Activated CD8-positive, alpha-beta memory T cell treated with anti-CD3 and anti-CD28 coated beads, Interleukin-2, amount 50 U/mL, for 24 hours (primary cell): Measurements from ENCODE around the gene ORAI3.

Experiments
- DNase-seq: peaks from one replicate; pipeline ENCODE4 v3.0.0-alpha.2; 2020; ENCODE audit errors: extremely low read depth

The ORAI3 gene

DNA sequence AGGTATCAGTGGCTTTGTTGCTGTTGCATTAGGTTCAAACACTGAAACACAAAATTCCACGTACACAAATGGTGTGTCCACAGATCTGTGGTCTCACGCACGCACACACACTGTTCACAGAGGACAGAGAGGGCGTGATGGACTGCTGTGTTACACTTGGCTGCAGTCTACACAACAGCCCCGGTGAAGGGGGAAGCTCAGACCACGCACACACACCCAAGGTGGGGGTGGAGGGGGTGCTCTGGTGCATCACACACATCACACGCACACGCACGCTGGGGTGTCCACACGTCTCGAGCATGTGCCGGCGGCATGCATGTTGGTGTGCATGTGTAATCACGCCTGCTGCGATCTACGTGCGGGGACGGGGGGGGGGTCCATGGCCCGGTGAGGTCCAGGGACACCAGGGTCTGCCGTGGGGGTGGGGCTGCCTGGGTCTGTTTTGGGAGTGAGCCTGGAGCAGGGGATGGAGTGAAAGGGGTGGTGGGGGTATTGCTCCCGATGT lies 43.5 kb downstream of the ORAI3 start:
- DNase-seq = no peak

DNA sequence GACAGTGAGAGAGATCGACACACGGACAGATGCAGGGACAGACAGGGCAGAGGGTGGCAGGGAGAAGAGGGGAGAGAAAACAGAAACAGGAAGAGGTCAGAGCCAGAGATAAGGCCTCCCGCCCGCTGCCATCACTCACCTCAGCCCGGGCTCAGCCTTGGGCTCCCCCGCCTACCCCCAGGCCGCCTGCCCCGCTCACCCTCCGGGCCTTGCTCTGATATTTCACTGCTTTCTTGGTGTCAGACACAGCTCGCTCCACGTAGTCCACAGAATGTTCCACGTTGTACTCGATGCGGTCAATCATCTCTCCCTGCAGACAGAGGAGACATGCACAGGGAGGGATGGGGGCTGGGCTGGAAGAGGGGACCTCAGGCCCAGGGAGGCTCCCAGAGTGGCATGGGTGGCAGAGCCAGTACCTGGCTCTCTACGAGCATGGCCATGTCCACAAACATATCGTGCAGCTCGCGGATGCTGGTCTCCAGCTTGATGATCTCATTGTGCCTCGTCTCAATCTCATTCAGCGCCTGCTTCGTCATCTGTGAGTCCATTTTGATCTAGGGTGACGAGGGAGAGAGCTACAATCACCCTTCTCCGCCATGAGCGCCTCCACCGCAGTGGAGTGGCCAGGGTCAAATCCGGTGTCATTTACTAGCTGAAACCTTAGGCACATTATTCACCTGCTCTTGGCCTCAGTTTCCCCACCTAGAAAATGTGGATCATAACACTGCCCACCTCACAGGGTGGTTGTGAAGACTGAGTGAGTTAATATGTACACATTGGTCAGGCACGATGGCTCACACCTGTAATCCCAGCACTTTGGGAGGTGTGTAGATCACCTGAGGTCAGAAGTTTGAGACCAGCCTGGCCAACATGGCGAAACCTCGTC lies 44.3 kb downstream of the ORAI3 start:
- DNase-seq = no peak

- no peak for DNase-seq
Observed at GRCh38 chr16:30995927-30996323, 47.1 kb downstream of the ORAI3 start.

- no peak for DNase-seq
Observed at GRCh38 chr16:30996324-30996984, 47.6 kb downstream of the ORAI3 start.

DNA sequence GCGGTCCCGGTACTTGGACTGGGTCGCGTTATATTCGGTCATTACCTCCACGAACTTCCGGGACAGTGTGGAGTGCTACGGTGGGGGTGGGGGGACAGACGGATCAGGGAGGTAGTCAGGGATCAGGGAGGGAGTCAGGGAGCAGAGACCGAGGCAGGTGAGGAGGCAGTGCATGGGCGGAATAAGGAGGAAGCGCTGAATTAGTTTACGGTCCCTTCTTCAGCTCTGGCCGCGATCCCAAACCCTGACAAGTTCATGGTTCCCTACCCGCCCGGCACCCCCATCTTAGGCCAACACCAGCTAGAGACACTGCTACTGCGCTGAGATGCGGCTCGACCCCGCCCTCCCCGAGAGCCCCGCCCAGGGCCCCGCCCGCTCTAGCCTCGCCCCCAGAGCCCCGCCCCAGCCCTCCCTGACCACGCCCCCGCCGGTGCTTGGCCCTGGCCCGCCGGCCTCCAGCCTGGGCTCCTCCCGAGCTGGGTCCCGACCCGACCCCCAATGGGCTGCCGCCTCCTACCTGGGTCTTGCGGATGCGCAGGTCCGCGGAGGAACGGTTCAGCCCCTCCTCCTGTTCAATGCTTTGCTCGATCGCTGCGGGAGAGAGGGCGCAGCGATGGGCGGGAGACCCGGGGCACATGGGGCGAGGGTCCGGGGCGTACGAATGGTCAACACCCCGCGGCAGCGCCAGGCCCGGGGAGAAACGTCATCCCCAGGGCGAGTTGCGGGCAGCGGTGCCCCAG lies 48.3 kb downstream of the ORAI3 start:
- peak; percentile 53 for DNase-seq

DNA sequence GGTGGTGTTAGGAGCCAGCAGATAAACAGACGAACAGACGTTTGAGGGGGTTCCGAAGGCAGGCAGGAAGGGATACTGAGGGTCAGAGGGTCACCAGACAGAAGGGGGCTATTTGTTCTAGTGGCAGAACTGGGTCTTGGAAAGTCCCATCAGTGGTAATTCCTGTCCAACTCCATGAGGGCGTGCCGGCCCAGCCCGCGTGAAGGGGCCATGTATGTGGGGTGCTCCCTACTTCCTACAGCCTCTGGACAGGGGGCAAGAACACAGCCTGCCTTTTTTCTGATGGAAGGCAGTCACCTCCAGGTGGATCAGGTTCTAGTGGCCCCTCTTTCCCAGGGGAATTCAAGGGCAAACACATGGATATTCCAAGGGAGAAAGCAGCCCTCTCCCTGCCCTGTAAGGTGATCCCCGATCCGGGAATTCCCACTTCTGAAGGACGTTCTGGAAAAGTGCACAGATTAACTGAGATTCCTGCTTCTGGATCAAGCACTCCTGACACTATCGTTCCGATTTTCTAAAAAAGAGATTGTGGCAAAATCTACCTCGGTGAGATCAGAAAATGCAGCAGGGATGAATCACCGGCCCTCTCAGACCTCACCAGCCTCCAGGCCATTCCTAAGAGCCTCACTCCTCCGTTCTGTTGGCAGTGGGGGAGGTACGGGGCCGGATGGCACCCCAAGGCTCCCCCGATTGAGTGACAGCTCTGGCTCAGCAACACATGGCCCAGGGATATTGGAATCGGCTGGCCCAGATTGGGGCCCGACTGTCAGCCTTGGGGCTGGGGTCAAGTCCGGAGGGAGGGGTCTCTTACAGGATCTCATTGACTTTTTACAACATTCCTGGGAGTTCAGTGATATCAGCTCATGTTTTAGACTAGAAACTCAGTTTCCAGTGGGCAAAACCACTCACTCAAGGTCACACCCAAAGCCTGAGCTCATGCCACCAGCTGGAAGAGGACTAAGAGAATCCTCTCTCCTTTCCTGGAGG lies 49.1 kb downstream of the ORAI3 start:
- no peak for DNase-seq

GRCh38 chr16:30998852-30999761 lies 50.2 kb downstream of the ORAI3 start:
- no peak for DNase-seq

DNA sequence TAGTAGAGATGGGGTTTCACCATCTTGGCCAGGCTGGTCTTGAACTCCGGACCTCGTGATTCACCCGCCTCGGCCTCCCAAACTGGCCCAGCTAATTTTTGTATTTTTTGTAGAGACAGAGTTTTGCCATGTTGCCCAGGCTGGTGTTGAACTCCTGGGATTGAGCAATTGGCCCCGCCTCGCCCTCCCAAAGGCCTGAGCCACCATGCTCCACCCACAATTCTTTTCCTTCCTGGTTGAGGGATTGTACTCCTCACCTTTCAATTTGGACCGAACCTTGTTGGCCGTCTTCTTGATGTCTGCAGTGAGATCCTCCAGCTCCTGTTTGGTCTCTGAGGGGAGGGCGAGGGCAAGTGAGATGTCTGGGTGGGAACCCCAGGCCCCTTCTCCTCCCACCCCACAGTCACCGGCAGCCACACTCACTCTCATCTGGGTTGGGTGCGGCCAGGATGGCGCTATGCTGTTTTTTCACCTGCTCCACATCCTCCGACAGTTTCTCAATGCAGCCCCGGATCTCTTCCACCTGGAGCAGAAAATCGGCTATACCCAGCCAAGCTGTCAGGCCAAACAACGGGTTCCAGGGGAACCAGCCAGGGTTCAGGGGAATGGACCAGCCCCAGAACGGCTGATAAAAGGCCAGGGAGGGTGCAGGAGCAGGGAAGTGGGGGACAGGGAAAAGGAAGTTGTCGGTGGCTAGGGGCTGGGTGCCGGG lies 52.0 kb downstream of the ORAI3 start:
- no peak for DNase-seq

DNA sequence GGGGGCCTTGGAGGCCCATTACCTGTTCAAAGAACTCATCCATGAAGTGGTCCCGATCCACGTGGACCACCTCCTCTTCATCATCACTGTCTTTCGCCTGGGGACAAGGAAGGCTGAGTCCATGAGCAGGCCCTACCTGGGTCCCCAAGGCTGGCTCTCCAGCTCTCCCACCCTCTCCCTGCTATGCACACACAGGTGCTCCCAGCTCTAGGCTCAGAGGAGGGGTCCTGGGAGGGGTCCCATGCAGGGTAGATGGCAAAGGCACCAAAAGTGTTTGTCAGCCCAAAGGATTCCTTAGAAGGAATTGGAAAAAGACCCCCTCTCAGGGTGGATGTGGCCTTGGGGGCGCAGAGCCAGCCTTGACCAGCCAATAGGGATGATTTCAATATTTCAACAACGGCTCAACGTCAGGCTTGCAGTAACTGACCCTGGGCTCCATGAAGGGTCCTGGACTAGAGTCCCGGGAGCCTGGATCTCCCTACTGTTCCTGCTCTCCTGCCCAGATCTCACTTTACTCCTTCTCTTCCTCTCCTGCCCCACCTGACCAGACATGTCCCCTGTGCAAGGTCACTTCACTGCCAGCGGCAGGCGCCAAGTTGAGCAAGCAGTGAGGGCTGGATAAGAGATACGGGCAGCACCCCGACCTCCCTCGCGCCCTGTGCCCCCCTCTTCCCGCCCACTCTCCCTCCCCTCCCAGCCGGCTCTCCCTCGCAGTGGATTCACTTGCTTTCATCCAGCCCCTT lies 52.8 kb downstream of the ORAI3 start:
- DNase-seq = no peak

DNA sequence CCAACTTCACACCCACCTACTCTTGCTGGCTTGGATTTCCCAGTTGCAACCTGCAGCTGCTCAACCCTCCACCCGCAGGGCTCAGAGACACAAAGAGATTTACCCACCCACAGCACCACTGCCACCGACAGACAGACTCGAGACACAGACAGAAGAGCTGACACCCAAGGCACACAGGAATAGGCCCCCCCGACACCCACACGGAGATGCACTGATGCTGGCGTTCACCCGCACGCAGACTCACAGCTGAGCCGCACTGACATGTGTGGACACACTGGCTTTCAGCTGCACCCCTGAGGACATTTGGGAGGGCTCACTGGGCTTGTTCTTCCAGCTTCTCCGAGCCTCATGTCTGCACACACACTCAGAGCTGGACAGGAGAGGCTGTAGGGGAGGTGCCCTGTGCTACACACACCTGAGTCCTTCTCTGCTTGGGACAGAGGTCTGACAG lies 53.4 kb downstream of the ORAI3 start:
- DNase-seq = no peak

DNA sequence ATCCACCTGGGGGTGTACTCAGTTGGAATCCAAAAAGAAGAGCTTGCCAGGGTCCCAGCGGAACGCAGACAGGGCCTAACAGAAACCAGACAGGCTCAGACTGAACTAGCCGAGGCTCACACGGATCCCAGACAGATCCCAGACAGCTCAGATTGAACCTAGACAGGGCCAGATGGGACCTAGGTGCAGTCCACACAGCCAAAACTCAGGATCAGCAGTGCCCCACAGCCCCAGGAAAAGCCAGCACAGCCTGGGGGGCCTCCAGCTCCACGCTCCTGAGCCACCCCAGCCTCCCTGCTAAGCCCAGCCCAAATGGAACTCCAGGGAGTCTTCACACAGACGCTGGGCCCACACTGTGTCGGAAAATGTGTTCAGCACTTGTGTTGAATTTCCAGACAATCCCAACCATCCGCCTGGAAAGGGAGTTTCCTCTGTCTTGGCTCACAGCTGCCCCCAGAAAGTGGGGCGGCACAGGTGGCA lies 54.0 kb downstream of the ORAI3 start:
- DNase-seq = no peak

DNA sequence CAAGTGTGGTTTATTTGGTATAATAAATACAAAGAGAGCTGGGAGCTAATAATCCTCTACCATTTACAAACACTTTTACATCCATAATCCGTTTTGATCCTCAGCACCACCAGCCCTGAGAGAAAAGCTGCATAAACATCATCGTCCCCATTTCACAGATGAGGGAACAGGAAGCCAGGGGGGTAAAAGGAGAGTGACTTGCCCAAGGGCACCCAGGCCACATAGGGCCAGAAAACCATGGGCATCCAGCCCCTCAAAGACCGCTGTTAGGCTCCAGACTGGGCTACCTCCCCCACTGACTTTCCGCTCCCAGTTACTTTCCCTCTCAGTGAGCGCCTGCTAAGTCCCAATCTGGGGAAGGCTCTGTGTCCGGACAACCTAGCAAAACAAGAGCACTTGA lies 54.9 kb downstream of the ORAI3 start:
- DNase-seq = no peak
